DOHH2 (cell line): ENCODE results near the gene ECHS1.

Source experiments
- H3F3A ChIP-seq: fragments of 200-600 bp; sonication (generic), shearing (Covaris generic); 2 replicates; pipeline ENCODE4 v1.6.0; 2016; ENCODE audit warnings: antibody characterized with exemption, mild to moderate bottlenecking; ENCODE audit not compliant: control insufficient read depth, insufficient read depth
- H3K27ac ChIP-seq: fragments of 200-600 bp; sonication (generic); 2 replicates; pipeline ENCODE4 v1.5.1; 2014; ENCODE audit warnings: low read depth, mild to moderate bottlenecking, low read length, moderate library complexity
- H3K27me3 ChIP-seq: fragments of 200-600 bp; sonication (generic); 2 replicates; pipeline ENCODE4 v1.6.1; 2014; ENCODE audit warnings: mild to moderate bottlenecking, low read length, mixed read lengths; ENCODE audit not compliant: control insufficient read depth
- H3K36me3 ChIP-seq: fragments of 200-600 bp; sonication (generic); 2 replicates; pipeline ENCODE4 v1.6.1; 2014; ENCODE audit warnings: mild to moderate bottlenecking, low read length, moderate library complexity, mixed read lengths; ENCODE audit not compliant: control insufficient read depth
- H3K4me1 ChIP-seq: fragments of 200-600 bp; sonication (generic); 2 replicates; pipeline ENCODE4 v1.6.1; 2014; ENCODE audit warnings: mild to moderate bottlenecking, low read length, mixed read lengths; ENCODE audit not compliant: control insufficient read depth
- H3K4me2 ChIP-seq: fragments of 200-600 bp; sonication (generic); 2 replicates; pipeline ENCODE4 v1.6.0; 2014; ENCODE audit warnings: mild to moderate bottlenecking, low read length, moderate library complexity
- H3K4me3 ChIP-seq: fragments of 200-600 bp; sonication (generic); 2 replicates; pipeline ENCODE4 v1.5.1; 2014; ENCODE audit warnings: mild to moderate bottlenecking, low read length, mixed read lengths
- H3K79me2 ChIP-seq: fragments of 200-600 bp; sonication (generic); 2 replicates; pipeline ENCODE4 v1.6.1; 2014; ENCODE audit warnings: mild to moderate bottlenecking, low read length, mixed read lengths; ENCODE audit not compliant: control insufficient read depth
- H3K9me2 ChIP-seq: fragments of 200-600 bp; sonication (generic); replicated peaks from 2 replicates; pipeline ENCODE4 v1.6.1; 2014; ENCODE audit warnings: mild to moderate bottlenecking, low read length, mixed read lengths; ENCODE audit not compliant: control insufficient read depth
- H3K9me3 ChIP-seq: fragments of 200-600 bp; sonication (generic); 2 replicates; pipeline ENCODE4 v1.6.1; 2014; ENCODE audit warnings: antibody characterized with exemption, low read length, mixed read lengths; ENCODE audit not compliant: control insufficient read depth, insufficient read depth
- H4K20me1 ChIP-seq: fragments of 200-600 bp; sonication (generic); 2 replicates; pipeline ENCODE4 v1.6.0; 2014; ENCODE audit warnings: low read depth, mild to moderate bottlenecking, antibody characterized with exemption, low read length, moderate library complexity; ENCODE audit not compliant: control insufficient read depth, insufficient read depth
- CTCF ChIP-seq: fragments of 200-600 bp; sonication (generic); IDR thresholded peaks from one replicate; pipeline ENCODE4 v1.5.1; 2014; ENCODE audit warnings: antibody characterized with exemption, mild to moderate bottlenecking, low read depth, low read length; ENCODE audit not compliant: poor library complexity, severe bottlenecking
- EZH2phosphoT487 ChIP-seq: fragments of 200-600 bp; sonication (generic); IDR thresholded peaks from 2 replicates; pipeline ENCODE4 v1.6.1; 2017; ENCODE audit warnings: borderline replicate concordance, mild to moderate bottlenecking, antibody characterized with exemption, low read length, moderate library complexity, mixed read lengths

Gene ECHS1

GRCh38 chr10:133403784-133404183, 30.6 kb upstream of the ECHS1 start:
- no peaks in the 10 kb centered on the region for H3K9me2 ChIP-seq
- TF ChIP-seq CTCF (no peak), EZH2phosphoT487 (no peak)
- no peaks in the 10 kb centered on the region for H3K27me3 ChIP-seq
- 0 out of 2 replicates have a peak, but pooled peaks cover 4% of the 10 kb centered on the region for H3F3A ChIP-seq
- no peak overlapping the region for H3K4me2 ChIP-seq
- H3K4me1 ChIP-seq: peaks cover 20% of the 10 kb centered on the region
- H3K79me2 ChIP-seq: peaks cover 73% of the 10 kb centered on the region
- H3K4me3 ChIP-seq: no peak overlapping the region
- no peak overlapping the region for H3K27ac ChIP-seq
- H3K9me3 ChIP-seq: no peaks in the 10 kb centered on the region
- peaks cover 6% of the 10 kb centered on the region for H4K20me1 ChIP-seq
- peaks cover 87% of the 10 kb centered on the region for H3K36me3 ChIP-seq

- Histone ChIP-seq H3K9me3 (no peaks in the 10 kb centered on the region), H3K27me3 (no peaks in the 10 kb centered on the region), H3F3A (0 out of 2 replicates have a peak, but pooled peaks cover 4% of the 10 kb centered on the region), H3K4me3 (no peak overlapping the region), H3K9me2 (no peaks in the 10 kb centered on the region), H3K4me1 (peaks cover 20% of the 10 kb centered on the region), H3K36me3 (peaks cover 87% of the 10 kb centered on the region), H3K27ac (no peak overlapping the region), H3K4me2 (no peak overlapping the region), H4K20me1 (peaks cover 6% of the 10 kb centered on the region), H3K79me2 (peaks cover 73% of the 10 kb centered on the region)
- TF ChIP-seq EZH2phosphoT487: no peak
- no peak for TF ChIP-seq CTCF
Measured at GRCh38 chr10:133403359-133403758, 30.2 kb upstream of the ECHS1 start.

GRCh38 chr10:133401981-133402725, 29.0 kb upstream of the ECHS1 start:
- no peak overlapping the region for H3K4me3 ChIP-seq
- peaks cover 70% of the 10 kb centered on the region for H3K79me2 ChIP-seq
- H3K4me1 ChIP-seq: peaks cover 20% of the 10 kb centered on the region
- no peaks in the 10 kb centered on the region for H3K9me2 ChIP-seq
- H3K27ac ChIP-seq: no peak overlapping the region
- no peak for TF ChIP-seq EZH2phosphoT487
- no peak for TF ChIP-seq CTCF
- H3K4me2 ChIP-seq: no peak overlapping the region
- H3K27me3 ChIP-seq: no peaks in the 10 kb centered on the region
- 0 out of 2 replicates have a peak, but pooled peaks cover 4% of the 10 kb centered on the region for H3F3A ChIP-seq
- H3K9me3 ChIP-seq: no peaks in the 10 kb centered on the region
- H3K36me3 ChIP-seq: peaks cover 84% of the 10 kb centered on the region
- H4K20me1 ChIP-seq: peaks cover 6% of the 10 kb centered on the region
